PC-9 (cell line): ENCODE results near the gene SPINK6. TPM values are rescaled to one million over a fixed set of nuclear protein-coding genes. Genes with fewer than 3 reads are reported as not detected.

Experiments
- BruUV-seq: library from RNA; stranded (reverse); fragments of 400-500 nt; replicated peaks from 2 replicates; lab custom pipeline; 2021; lab: Mats Ljungman, UMichigan
- CTCF ChIA-PET: fragments of 300-600 bp; sonication (Branson Sonifier 250); formaldehyde crosslinking; loops from one replicate; lab custom pipeline; 2022; ENCODE audit warnings: antibody characterized with exemption; lab: Charles Lee
- POLR2A ChIA-PET: fragments of 300-600 bp; sonication (Branson Sonifier 250); formaldehyde crosslinking; loops from one replicate; lab custom pipeline; 2022; ENCODE audit warnings: antibody characterized with exemption; ENCODE audit not compliant: unreplicated experiment; lab: Charles Lee
- DNase-seq, 2 experiments: peaks; one replicate each; pipeline versions ENCODE4 v3.0.0 to v3.0.0-alpha.2; 2015 to 2022; ENCODE audit warnings: mixed read lengths in 1 of 2
- H2AFZ ChIP-seq: fragments of 200-600 bp; sonication (generic); 2 replicates; pipeline ENCODE4 v1.8.1; 2017; ENCODE audit warnings: antibody characterized with exemption
- H3F3A ChIP-seq: fragments of 200-600 bp; sonication (generic); 2 replicates; pipeline ENCODE4 v1.8.1; 2017; ENCODE audit warnings: antibody characterized with exemption, mild to moderate bottlenecking, low read depth; ENCODE audit not compliant: insufficient read depth
- H3K27ac ChIP-seq: fragments of 200-600 bp; sonication (generic); 2 replicates; pipeline ENCODE4 v1.6.1; 2016; ENCODE audit warnings: mixed run types
- H3K27me3 ChIP-seq: fragments of 200-600 bp; sonication (generic); 2 replicates; pipeline ENCODE4 v1.6.1; 2016; ENCODE audit warnings: low read depth, mixed run types; ENCODE audit not compliant: insufficient read depth
- H3K36me3 ChIP-seq: fragments of 200-600 bp; sonication (generic); 2 replicates; pipeline ENCODE4 v1.6.1; 2016; ENCODE audit warnings: low read depth, mixed run types
- H3K4me1 ChIP-seq: fragments of 200-600 bp; sonication (generic); replicated peaks from 2 replicates; pipeline ENCODE4 v1.6.1; 2016; ENCODE audit warnings: mixed run types; ENCODE audit not compliant: insufficient read depth
- H3K4me2 ChIP-seq: fragments of 200-600 bp; sonication (generic); 2 replicates; pipeline ENCODE4 v1.6.1; 2017; ENCODE audit warnings: mixed run types
- H3K4me3 ChIP-seq: fragments of 200-600 bp; sonication (generic); 2 replicates; pipeline ENCODE4 v1.6.1; 2016; ENCODE audit warnings: mixed run types
- H3K79me2 ChIP-seq: fragments of 200-600 bp; sonication (generic); 2 replicates; pipeline ENCODE4 v1.6.1; 2017; ENCODE audit warnings: low read depth, mixed run types
- H3K9me2 ChIP-seq: fragments of 200-600 bp; sonication (generic); 2 replicates; pipeline ENCODE4 v1.8.1; 2017; ENCODE audit warnings: mild to moderate bottlenecking; ENCODE audit not compliant: insufficient read depth
- H3K9me3 ChIP-seq: fragments of 200-600 bp; sonication (generic); 2 replicates; pipeline ENCODE4 v1.8.1; 2016; ENCODE audit warnings: low read depth; ENCODE audit not compliant: insufficient read depth
- H4K20me1 ChIP-seq: fragments of 200-600 bp; sonication (generic); 2 replicates; pipeline ENCODE4 v1.8.1; 2017; ENCODE audit not compliant: insufficient read depth
- CTCF ChIP-seq: fragments of 200-600 bp; sonication (generic); conservative IDR thresholded peaks from 2 replicates; pipeline ENCODE4 v1.6.1; 2017; ENCODE audit warnings: mixed run types, antibody characterized with exemption, mild to moderate bottlenecking, moderate library complexity
- EZH2 ChIP-seq: fragments of 200-600 bp; sonication (generic); IDR thresholded peaks from 2 replicates; pipeline ENCODE4 v1.8.0; 2017; ENCODE audit warnings: antibody characterized with exemption, low read depth
- intact Hi-C: fragments of 100-400 bp; cut with micrococcal nuclease; formaldehyde crosslinking; loops from one replicate; pipeline ENCODE4 v1.10.0; 2022; ENCODE audit not compliant: unreplicated experiment
- total RNA-seq: library from RNA; stranded (reverse); gene quantifications from 2 replicates; pipeline ENCODE4 v1.2.3, GENCODE V29; 2021

SPINK6 gene
- total RNA-seq, 1 experiment from 2014 or later: not detected

DNA sequence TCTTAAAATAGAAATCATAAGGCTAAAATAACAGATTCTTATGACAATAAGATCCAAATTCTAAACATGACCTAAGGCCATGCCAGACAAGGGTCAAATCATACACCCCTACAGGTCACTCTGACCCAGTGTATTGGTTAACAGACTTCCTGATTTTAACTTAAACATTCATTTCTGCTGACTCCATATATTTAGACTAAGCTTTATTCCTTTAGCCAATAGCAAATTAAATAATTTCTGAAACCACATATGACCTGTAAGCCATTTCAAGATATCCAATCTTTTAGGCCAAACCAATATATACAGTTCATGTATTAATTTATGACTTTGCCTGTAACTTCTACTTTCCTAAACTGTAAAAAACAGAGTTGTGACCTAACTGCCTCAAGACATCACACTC lies 58.4 kb downstream of the SPINK6 start:
- Histone ChIP-seq H3K27ac (no peak overlapping the region), H3K27me3 (no peaks in the 10 kb centered on the region), H3K4me3 (no peak overlapping the region), H3K36me3 (no peaks in the 10 kb centered on the region), H4K20me1 (no peaks in the 10 kb centered on the region), H3K79me2 (no peaks in the 10 kb centered on the region), H3F3A (no peaks in the 10 kb centered on the region), H3K4me1 (no peaks in the 10 kb centered on the region), H3K4me2 (no peak overlapping the region), H3K9me3 (no peaks in the 10 kb centered on the region), H3K9me2 (no peaks in the 10 kb centered on the region), H2AFZ (no peak overlapping the region)
- CTCF ChIA-PET: no interaction called here
- TF ChIP-seq EZH2 (no peak), CTCF (no peak)
- DNase-seq: no peak
- POLR2A ChIA-PET: no interaction called here
- intact Hi-C loops: no loop called here
- BruUV-seq: no TSS peak

Other genes with a start within 250 kb of the SPINK6 start
- gene SPINK5, start 139.1 kb upstream of the SPINK6 start, total RNA-seq: 0.13 TPM in 1 of 2 replicates, not detected in the other
- gene SPINK14, start 34.5 kb upstream of the SPINK6 start, total RNA-seq: not detected in 2 replicates
- not detected in 2 replicates for gene MARCOL, start 35.5 kb downstream of the SPINK6 start, total RNA-seq
- not detected in 2 replicates for gene SPINK13, start 65.8 kb downstream of the SPINK6 start, total RNA-seq
- not detected in 2 replicates for gene SPINK7, start 109.4 kb downstream of the SPINK6 start, total RNA-seq
- gene SPINK9, start 132.5 kb downstream of the SPINK6 start, total RNA-seq: not detected in 2 replicates
- gene FBXO38, start 180.9 kb downstream of the SPINK6 start, total RNA-seq: 39.2 and 49.8 TPM in 2 replicates